NCI-H1436 treated with DMSO at 0.1 percent for 48 hours (cell line): ENCODE measurements around the gene TMEM88.
"Not testable (repeated sequence)": the region's sequence is repeated elsewhere in the genome, so short reads cannot be mapped to it uniquely, and the experiment has no call there.

Experiments used
- DNase-seq: peaks from one replicate; lab custom pipeline; 2025; lab: John Stamatoyannopoulos, UW

TMEM88 gene, protein sequence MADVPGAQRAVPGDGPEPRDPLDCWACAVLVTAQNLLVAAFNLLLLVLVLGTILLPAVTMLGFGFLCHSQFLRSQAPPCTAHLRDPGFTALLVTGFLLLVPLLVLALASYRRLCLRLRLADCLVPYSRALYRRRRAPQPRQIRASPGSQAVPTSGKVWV

DNA sequence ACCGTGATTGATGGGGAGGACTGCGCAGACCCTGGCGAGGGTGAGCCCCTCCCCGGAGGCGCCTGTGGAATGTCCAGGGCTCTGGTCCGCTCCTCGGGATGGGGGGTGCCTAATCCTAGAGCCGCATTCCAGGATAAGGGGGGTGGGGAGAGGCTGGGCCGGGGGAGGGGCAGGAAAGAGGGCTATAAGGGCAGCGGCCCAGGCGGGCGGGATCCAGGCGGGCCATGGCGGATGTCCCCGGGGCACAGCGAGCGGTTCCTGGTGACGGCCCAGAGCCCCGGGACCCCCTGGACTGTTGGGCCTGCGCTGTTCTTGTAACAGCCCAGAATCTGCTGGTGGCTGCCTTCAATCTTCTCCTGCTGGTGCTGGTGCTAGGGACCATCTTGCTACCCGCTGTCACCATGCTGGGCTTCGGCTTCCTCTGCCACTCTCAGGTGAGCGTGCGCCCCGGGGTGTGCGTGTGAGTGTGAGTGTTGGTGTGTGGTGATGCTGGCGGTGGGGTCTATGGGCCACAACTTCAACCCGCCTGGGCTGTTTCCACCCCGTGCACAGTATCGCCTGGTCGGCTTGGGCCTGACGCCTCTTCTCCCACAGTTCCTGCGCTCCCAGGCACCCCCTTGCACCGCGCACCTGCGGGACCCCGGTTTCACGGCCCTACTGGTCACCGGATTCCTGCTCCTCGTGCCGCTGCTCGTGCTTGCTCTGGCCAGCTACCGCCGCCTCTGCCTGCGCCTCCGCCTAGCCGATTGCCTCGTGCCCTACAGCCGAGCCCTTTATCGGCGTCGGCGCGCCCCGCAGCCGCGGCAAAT, at the start of gene TMEM88:
Gene TMEM88, plus strand, starts transcription at position 216 of the 809 bp plus-strand sequence. Its CDS starts 9 bp downstream, at position 225.
- DNase-seq, result no peak

DNA sequence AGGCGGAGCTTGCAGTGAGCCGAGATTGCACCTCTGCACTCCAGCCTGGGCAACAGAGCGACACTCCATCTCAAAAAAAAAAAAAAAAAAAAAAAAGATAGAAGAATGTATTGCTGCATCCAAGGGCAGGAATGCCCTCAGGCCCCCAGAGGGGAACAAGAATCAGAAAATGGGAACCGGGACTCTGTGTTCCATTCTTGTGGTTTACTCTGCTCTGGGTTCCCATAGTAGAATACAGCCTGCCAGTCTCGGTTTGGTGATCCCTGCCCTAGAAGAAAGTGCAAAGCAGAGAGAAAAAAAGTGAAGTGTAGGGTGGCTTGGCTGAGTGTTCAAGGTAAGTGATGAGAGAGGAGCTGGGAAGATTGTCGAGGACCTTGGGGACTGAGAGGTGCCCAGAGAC, 48.3 kb upstream of the TMEM88 start:
- no peak for DNase-seq

DNA sequence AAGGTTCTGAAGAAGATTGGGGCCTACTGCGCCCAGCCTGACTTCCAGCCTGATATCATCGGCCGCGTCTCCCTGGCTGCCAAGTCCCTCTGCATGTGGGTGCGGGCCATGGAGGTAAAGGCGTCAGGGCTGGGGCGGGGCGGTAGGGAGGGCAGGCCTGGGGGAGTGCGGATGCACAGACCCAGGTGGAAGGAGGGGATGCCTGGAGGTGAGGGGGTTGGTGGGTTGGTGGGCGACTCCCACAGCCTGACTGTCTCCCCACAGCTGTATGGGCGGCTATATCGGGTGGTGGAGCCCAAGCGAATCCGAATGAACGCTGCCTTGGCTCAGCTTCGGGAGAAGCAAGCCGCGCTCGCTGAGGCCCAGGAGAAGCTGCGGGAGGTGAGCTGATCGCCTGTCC, 47.7 kb upstream of the TMEM88 start:
- DNase-seq, result no peak

GRCh38 chr17:7809086-7809790, 45.6 kb upstream of the TMEM88 start:
- no peak for DNase-seq

- DNase-seq, result not testable (repeated sequence)
These were observed 45.0 kb upstream of the TMEM88 start for GRCh38 chr17:7809791-7810343.

DNA sequence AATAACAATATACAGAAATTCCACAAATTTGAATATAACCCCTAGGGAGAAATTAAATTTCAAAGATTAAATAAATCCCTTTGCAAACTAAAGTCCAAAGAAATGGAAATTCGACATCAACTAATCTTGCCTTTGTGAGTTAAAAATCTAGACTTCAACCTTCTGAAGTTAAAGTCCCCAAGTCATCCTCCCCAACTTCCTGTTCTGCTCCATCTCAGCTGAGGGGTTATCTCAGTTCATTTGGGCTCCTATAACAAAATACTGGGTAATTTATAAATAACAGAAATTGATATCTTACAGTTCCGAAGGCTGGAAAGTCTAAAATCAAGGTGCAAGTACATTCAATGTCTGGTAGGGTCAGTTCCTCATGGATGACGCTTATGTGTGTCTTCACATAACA, 43.6 kb upstream of the TMEM88 start:
- DNase-seq, result no peak

- no peak for DNase-seq
These were observed 39.9 kb upstream of the TMEM88 start for GRCh38 chr17:7814969-7815368.

DNA sequence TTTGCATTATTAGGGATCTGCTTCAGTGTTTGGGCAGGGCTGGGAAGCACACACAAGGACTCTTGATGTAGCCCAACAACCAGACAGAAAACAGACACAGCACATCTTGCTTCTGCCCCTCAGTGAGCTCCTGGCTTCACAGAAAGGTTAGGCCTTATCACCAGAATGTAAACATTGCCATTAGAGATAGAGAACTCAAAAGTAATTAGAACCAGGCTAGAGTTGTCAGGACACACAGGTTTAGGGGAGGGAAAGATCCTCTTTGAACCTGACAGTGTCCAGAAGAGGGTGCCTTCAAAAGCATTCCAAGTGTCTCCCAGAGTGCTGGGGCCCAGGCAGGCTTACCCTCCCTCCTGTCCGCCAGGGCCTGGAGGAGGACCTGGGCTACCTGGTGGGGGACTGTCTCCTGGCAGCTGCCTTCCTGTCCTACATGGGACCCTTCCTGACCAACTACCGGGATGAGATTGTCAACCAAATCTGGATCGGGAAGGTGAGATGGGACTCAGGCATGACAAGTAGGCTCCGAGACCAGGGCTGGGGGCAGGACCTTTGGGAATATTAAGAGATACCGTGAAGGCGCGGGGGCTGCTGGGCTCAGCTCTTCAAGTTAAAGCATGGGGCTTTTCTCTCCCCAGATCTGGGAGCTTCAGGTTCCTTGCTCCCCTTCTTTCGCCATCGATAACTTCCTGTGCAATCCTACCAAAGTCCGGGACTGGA, 37.8 kb upstream of the TMEM88 start:
- DNase-seq, result no peak

- DNase-seq, result no peak
These were observed 37.3 kb upstream of the TMEM88 start for GRCh38 chr17:7817643-7817964.

GRCh38 chr17:7818026-7818425, 36.8 kb upstream of the TMEM88 start:
- DNase-seq, result no peak

DNA sequence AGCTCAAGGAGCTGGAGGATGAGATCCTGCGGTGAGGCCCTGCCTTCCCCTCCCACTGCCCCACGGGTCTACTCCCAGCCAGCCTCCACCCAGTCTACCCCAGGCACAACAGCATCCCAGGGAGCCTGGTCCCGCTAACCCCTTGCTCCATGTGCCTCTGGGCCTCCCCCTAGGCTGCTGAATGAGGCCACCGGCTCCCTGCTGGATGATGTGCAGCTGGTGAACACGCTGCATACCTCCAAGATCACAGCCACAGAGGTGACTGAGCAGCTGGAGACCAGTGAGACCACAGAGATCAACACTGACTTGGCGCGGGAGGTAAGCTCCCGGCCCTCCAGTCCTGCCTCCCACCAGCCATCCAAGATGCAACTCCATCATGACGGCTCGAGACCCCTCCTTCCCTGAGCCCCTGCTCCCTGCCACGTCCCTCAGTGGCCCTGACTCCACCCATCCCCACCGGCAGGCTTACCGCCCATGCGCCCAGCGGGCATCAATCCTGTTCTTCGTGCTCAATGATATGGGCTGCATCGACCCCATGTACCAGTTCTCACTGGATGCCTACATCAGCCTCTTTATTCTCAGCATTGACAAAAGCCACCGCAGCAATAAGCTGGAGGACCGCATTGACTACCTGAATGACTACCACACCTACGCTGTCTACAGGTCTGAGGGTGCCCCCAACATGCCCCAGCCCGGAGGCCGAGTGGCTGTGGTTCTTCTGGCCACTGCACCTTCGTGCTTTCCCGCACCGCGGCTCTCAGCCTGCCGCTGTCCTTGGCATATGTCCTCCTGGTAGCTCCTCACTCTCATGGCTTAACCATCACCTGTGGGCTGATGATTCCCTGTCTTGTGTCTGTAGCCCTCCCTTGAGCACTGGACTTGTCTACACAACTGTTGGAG, 35.9 kb upstream of the TMEM88 start:
- DNase-seq, result no peak

GRCh38 chr17:7820231-7820630, 34.6 kb upstream of the TMEM88 start:
- DNase-seq, result no peak

- DNase-seq, result no peak
These were observed 32.7 kb upstream of the TMEM88 start for GRCh38 chr17:7822126-7822525.

DNA sequence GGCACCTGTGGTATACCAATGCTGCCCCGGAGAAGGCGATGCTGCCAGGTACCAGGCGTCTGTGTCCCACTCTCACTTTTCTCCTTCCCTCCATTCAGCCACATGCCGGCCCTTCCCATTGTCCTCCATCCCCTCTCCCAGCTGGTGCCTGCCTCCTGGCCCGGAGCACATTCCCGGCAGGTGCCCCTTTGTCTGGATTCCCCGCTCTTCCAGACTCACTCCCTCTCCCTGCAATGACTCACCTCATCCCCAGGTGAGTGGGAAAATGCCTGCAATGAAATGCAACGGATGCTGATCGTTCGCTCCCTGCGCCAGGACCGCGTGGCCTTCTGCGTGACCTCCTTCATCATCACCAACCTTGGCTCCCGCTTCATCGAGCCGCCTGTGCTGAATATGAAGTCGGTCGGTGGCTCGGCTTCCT, 31.3 kb upstream of the TMEM88 start:
- no peak for DNase-seq

GRCh38 chr17:7824021-7824924, 30.6 kb upstream of the TMEM88 start:
- no peak for DNase-seq

DNA sequence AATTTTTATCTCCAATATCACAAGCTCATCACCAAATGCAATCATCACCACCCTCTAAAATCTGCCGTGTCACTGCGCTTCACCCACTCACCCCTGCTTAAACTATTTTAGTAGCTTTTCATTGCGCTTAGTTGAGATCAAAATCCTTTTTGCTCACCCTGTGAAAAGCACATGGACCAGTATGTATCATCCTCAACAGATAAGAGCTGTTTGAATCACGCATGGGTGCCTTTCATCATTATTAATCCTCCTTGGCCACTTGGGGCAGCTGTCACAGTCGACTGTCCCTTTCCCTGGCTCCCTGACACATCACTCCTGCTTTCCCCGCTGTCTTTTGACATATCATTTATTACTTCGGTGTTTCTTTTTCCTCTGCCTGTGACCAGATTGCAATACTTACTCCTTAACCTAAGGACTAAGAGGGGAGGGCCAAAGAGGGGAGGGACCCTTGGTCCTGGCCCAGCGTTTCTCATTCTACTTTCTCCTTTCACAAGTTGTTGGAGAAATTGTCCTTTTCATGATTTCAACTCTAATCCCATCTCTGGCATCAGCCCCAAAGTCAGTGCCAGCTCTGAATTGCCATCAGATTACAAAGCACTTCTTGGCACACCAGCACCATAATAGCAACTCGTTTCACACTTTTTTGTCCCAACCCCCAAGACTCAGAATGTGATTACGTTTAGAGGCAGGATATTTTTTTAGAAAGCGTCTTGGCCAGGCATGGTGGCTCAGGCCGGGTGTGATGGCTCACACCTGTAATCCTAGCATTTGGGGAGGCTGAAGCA, 29.5 kb upstream of the TMEM88 start:
- DNase-seq, result no peak

DNA sequence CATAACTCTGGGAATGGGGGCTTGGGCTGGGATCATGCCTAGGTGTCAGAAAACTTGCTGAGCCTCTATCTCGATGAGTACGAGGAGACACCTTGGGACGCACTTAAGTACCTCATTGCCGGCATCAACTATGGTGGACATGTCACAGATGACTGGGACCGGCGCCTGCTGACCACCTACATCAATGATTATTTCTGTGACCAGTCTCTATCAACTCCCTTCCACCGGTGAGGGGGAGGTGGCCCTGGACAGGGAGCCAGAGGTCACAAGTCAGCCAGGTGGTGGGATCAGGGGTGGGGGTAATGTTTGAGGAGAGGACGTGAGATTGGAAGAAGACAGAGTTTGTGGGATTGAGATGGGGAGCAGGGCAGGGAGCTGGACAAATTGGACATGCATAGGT, 24.2 kb upstream of the TMEM88 start:
- no peak for DNase-seq

DNA sequence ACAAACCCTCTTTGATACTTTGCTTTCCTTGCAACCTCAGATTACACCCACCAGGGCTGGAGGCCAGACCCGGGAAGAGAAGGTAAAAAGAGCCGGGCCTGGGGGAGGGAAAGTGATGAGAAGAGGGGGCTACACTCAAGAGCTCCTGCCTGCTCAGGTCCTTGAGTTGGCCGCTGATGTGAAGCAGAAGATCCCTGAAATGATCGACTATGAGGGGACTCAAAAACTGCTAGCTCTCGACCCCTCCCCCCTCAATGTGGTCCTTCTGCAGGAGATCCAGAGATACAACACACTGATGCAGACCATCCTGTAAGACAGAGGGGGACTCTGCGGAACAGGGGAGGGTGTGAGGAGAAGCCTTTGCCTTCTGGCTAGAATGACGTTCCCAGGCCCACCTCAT, 23.6 kb upstream of the TMEM88 start:
- no peak for DNase-seq

GRCh38 chr17:7832431-7832830, 22.4 kb upstream of the TMEM88 start:
- DNase-seq, result no peak
